Esophagus squamous epithelium (tissue), 4 donors: Measurements from ENCODE around the gene ANKRD37.

Source experiments
- CTCF ChIP-seq, 6 experiments: fragments of 450-650 bp in 4 of 6; fragments of 200-600 bp in 2 of 6; sonication (generic) in 2 of 6; IDR thresholded peaks; one replicate each; pipeline ENCODE4 v1.5.1; 2016 to 2019; ENCODE audit warnings: antibody characterized with exemption in 6 of 6, mild to moderate bottlenecking in 4 of 6, moderate library complexity in 4 of 6
- POLR2A ChIP-seq, 4 donors: fragments of 450-650 bp; IDR thresholded peaks; one replicate each; pipeline ENCODE4 v1.6.1; 2017; ENCODE audit warnings: antibody characterized with exemption in 4 of 4, mild to moderate bottlenecking in 4 of 4, moderate library complexity in 3 of 4

DNA sequence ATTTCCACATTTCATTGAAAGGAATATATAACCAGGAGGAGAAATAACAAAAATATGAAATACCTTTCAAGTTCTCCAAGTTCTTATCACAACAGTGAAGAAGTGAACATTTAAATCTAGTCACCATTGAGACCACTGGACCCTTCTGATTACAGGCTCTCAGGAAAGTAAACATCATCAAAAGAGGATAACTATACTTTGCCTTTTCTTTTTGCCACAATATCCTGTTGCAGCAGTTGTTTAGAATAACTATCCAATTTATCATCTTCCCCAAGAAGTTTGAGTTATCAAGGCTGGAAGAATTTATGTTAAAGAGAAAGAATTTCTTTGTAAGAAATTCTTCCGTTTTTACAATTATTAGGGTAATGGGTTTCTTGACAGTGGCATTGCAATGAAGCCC is 4.5 kb upstream of the ANKRD37 start:
- no peak for TF ChIP-seq CTCF (IDR thresholded peaks at IDR 0.05)
- TF ChIP-seq POLR2A (IDR thresholded peaks at IDR 0.05): no peak
